GM18520 (cell line): ENCODE results near the gene BRSK2.
"Not testable (repeated sequence)": the region's sequence is repeated elsewhere in the genome, so short reads cannot be mapped to it uniquely, and the experiment has no call there.

Source experiments
- ATAC-seq: cut with Tn5 transposase; IDR thresholded peaks from one replicate; pipeline ENCODE4 v1.9.1; 2021; ENCODE audit not compliant: unreplicated experiment

The BRSK2 gene

GRCh38 chr11:1354125-1354938 lies 35.4 kb upstream of the BRSK2 start:
- no peak for ATAC-seq

- no peak for ATAC-seq
These were observed 33.7 kb upstream of the BRSK2 start for GRCh38 chr11:1356007-1356435.

- ATAC-seq = no peak
These were observed 33.2 kb upstream of the BRSK2 start for GRCh38 chr11:1356478-1356960.

- ATAC-seq = no peak
These were observed 31.4 kb upstream of the BRSK2 start for GRCh38 chr11:1358286-1358685.

- not testable (repeated sequence) for ATAC-seq
These were observed 30.8 kb upstream of the BRSK2 start for GRCh38 chr11:1358931-1359330.

- no peak for ATAC-seq
These were observed 30.2 kb upstream of the BRSK2 start for GRCh38 chr11:1359556-1359955.

- no peak for ATAC-seq
These were observed 29.4 kb upstream of the BRSK2 start for GRCh38 chr11:1360181-1360834.

GRCh38 chr11:1360835-1361357 lies 28.8 kb upstream of the BRSK2 start:
- ATAC-seq = no peak

GRCh38 chr11:1361882-1362281 lies 27.9 kb upstream of the BRSK2 start:
- no peak for ATAC-seq

GRCh38 chr11:1367721-1368120 lies 22.0 kb upstream of the BRSK2 start:
- no peak for ATAC-seq

- ATAC-seq = no peak
These were observed 21.5 kb upstream of the BRSK2 start for GRCh38 chr11:1368216-1368615.

- no peak for ATAC-seq
These were observed 20.8 kb upstream of the BRSK2 start for GRCh38 chr11:1368966-1369365.

- no peak for ATAC-seq
These were observed 20.2 kb upstream of the BRSK2 start for GRCh38 chr11:1369371-1370005.

GRCh38 chr11:1370186-1371025 lies 19.3 kb upstream of the BRSK2 start:
- no peak for ATAC-seq

GRCh38 chr11:1371026-1371325 lies 18.8 kb upstream of the BRSK2 start:
- ATAC-seq = no peak

- no peak for ATAC-seq
These were observed 18.4 kb upstream of the BRSK2 start for GRCh38 chr11:1371377-1371776.

GRCh38 chr11:1371836-1372465 lies 17.8 kb upstream of the BRSK2 start:
- ATAC-seq = no peak

- no peak for ATAC-seq
These were observed 17.1 kb upstream of the BRSK2 start for GRCh38 chr11:1372660-1373059.

- no peak for ATAC-seq
These were observed 16.1 kb upstream of the BRSK2 start for GRCh38 chr11:1373536-1374214.
